ENCODE results near the gene TJP3. TPM values are rescaled to one million over a fixed set of nuclear protein-coding genes. Genes with fewer than 3 reads are reported as not detected.

The TJP3 gene
- total RNA-seq, 2 donors from 2014 or later, result 0.10 TPM; not detected in 1

- intact Hi-C loops (cut with DNase I), result no loop called here
Measured at GRCh38 chr19:3725640-3726310, 17.6 kb downstream of the TJP3 start.

DNA sequence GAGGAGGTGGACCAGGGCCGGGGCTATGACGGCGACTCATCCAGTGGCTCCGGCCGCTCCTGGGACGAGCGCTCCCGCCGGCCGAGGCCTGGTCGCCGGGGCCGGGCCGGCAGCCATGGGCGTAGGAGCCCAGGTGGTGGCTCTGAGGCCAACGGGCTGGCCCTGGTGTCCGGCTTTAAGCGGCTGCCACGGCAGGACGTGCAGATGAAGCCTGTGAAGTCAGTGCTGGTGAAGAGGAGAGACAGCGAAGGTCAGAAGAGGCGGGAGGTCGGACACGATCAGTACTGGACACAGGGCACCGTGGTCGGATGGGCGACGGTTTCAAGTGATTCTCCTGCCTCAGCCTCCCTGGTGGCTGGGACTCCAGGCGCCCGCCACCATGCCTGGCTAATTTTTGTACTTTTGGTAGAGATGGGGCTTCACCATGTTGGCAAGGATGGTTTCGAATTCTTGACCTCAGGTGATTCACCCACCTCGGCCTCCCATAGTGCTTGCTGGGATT, 22.3 kb downstream of the TJP3 start:
- no peak for DNase-seq (ENCODE audit: low spot score)
- intact Hi-C loops (cut with DNase I), result no loop called here

More at GRCh38 chr19:3725640-3726310, 17.6 kb downstream of the TJP3 start:
- no peak for DNase-seq (ENCODE audit: low spot score)

DNA sequence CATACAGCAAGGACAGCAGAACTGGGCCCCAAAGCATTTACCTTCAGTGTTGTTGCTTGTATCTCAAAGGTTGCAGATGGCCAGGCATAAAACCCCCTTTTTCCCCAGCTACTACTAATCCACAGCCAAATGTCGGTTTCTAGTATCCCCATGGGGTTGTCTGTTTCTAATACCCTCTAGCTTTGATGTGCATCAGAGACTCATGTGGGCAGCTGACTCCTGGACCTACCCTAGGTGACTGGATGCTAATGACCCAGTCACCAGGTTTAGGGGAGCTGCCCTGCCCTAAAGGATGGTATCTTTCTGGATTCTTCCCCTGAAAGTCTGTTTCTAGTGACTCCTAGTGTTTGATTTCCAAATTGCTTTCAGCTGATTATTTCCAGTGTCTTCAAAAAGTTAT, 23.9 kb downstream of the TJP3 start:
- DNase-seq (ENCODE audit: low spot score), result no peak
- intact Hi-C loops (cut with DNase I), result no loop called here

DNA sequence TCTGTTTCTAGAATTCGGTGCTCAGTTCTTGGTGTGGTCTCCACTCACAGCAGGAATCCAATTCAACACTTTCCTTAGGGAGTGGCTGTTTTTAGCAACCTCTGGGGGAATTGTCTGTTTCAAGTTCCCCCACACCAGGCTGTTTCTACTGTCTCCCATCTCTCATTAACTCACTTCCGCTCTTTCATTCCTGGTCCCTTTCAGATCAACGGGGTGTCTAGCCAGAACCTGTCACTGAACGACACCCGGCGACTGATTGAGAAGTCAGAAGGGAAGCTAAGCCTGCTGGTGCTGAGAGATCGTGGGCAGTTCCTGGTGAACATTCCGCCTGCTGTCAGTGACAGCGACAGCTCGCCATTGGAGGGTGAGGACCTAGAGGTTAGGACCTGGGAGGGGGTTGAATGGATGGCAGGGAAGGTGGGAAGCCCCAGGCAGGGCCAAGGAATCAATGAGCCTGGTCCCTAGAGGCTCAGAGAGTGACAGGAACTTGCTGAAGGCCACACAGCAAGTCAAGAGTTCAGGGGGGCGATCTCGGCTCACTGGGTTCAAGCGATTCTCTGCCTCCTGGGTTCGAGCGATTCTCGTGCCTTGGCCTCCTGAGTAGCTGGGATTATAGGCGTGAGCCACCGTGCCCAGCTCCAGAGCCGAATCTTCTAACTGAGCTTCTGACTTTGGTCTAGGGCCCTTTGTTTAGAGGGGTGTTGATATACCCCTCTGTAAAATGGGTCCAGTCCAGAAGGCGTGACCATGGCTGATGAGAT, 25.5 kb downstream of the TJP3 start:
- DNase-seq (ENCODE audit: low spot score), result no peak
- intact Hi-C loops (cut with DNase I), result no loop called here

GRCh38 chr19:3734310-3734600, 26.1 kb downstream of the TJP3 start:
- intact Hi-C loops (cut with DNase I), result no loop called here
- no peak for DNase-seq (ENCODE audit: low spot score)

DNA sequence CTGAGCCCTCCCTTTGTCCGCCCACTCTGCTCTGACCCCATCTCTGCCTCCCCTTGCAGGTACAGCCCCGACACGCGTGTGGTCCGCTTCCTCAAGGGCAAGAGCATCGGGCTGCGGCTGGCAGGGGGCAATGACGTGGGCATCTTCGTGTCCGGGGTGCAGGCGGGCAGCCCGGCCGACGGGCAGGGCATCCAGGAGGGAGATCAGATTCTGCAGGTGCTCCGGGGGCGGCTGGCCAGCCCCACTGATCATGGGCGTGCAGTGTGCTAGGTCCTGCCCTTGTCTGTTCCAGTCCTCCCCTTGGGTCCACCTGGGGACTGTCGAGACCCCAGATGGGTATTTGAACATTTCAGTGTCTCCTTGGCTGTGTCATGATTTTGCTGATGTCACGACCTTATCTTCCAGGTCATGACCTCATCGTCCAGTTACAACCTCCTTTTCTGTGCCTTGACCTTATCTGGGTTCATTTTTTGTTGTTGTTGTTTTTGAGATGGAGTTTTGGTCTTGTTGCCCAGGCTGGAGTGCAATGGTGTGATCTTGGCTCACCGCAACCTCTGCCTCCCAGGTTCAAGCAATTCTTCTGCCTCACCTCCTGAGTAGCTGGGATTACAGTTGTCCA, 28.0 kb downstream of the TJP3 start:
- intact Hi-C loops (cut with DNase I), result no loop called here
- no peak for DNase-seq (ENCODE audit: low spot score)

- intact Hi-C loops (cut with DNase I), result no loop called here
- no peak for DNase-seq (ENCODE audit: low spot score)
Measured at GRCh38 chr19:3737487-3738205, 29.5 kb downstream of the TJP3 start.

- no peak for DNase-seq (ENCODE audit: low spot score)
- intact Hi-C loops (cut with DNase I), result no loop called here
Measured at GRCh38 chr19:3738477-3739220, 30.5 kb downstream of the TJP3 start.

DNA sequence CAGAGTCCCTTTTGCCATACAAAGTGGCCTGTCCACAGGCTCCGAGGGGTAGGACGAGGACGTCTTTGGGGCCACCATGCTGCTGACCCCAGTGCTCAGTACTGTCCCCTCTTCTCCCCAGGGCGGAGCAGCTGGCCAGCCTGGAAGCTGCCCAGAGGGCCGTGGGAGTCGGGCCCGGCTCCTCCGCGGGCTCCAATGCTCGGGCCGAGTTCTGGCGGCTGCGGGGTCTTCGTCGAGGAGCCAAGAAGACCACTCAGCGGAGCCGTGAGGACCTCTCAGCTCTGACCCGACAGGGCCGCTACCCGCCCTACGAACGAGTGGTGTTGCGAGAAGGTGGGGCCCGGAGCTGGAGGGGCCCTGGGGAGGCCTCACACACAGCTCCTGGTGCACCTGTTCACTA, 32.2 kb downstream of the TJP3 start:
- no peak for DNase-seq (ENCODE audit: low spot score)
- intact Hi-C loops (cut with DNase I), result no loop called here

DNA sequence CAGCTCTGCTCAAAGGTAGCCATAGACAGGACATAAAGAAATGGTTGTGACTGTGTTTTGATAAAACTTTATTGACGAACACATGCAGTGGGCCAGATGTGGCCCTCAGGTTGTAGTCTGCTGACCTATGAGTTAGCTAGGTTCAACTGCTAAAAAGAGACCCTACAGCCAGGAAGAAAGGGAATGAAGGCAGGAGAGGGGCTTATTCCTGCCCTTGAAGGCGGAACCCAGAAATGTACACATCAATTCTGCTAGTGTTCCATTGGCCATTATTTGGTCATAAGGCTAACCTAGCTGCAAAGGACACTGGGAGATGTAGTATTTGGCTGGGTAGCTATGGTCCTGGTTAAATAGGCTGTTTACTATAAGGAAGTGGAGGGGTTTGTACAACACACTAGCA, 35.3 kb downstream of the TJP3 start:
- intact Hi-C loops (cut with DNase I), result no loop called here
- no peak for DNase-seq (ENCODE audit: low spot score)

DNA sequence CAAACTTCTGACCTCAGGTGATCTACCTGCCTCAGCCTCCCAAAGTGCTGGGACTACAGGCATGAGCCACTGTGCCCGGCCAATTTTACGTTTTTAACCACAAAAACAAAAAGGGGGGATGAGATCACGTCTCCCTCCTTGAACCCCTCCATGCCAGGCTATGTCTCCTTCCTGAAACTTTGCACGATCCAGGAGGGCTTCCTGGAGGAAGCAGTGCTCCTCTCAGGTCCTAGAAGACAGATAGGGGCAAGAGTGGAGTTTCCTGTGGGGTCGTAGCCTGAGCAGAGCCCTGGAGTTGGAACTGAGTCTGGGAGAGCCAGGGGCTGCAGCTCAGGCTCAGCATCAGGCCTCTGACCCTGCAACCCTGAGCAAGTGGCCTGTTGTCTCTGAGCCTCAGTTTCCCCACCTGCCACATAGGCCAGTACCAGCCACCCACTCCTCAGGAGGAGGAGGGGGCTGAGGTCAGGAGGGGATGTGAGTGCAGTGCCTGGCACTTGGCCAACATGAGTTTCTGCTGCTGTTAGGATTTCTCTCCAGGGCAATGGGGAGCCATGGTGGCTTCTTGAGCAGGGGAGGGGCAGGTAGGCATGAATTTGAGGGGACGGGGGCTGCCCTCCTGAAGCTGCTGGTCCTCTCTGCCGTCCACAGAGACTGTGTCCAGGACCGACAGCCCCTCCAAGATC, 37.3 kb downstream of the TJP3 start:
- DNase-seq (ENCODE audit: low spot score), result no peak
- intact Hi-C loops (cut with DNase I), result no loop called here

DNA sequence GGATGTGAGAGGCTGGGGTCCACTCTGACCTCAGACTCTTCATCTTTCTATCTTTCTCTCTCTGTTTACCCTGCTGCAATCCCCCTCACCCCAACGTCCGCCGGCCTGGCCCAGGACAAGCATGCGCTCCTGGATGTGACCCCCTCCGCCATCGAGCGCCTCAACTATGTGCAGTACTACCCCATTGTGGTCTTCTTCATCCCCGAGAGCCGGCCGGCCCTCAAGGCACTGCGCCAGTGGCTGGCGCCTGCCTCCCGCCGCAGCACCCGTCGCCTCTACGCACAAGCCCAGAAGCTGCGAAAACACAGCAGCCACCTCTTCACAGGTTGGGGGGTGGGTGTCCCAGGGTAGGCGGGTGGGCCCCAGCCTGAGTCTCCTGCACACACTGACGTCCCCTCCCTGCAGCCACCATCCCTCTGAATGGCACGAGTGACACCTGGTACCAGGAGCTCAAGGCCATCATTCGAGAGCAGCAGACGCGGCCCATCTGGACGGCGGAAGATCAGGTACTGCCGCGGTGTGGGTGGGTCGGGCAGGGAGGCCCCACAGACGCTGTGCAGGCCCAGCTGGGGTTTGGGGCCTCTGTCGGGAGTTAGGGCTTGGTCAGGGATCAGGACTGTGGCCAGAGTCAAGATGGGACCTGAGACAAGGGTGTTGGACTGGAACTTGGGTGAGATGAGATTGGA, 38.3 kb downstream of the TJP3 start:
- intact Hi-C loops (cut with DNase I), result no loop called here

DNA sequence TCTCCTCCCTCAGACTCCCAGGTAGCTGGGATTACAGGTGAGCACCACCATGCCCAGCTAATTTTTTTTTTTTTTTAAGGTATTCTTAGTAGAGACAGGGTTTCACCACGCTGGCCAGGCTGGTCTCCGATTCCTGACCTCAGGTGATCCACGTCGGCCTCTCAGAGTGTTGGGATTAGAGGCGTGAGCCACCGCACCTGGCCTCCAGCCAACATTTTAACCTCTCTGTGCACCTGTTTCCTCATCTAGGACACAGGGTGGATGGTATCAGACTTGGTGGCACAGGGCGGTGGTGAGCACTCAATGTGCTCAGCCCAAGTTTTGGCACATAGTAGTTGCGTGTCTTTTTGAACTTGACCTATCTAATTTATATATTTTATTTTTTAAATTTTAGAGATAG, 40.8 kb downstream of the TJP3 start:
- no peak for DNase-seq (ENCODE audit: low spot score)
- intact Hi-C loops (cut with DNase I), result no loop called here

More for the DNA sequence above, 38.3 kb downstream of the TJP3 start:
- DNase-seq (ENCODE audit: low spot score), result no peak

DNA sequence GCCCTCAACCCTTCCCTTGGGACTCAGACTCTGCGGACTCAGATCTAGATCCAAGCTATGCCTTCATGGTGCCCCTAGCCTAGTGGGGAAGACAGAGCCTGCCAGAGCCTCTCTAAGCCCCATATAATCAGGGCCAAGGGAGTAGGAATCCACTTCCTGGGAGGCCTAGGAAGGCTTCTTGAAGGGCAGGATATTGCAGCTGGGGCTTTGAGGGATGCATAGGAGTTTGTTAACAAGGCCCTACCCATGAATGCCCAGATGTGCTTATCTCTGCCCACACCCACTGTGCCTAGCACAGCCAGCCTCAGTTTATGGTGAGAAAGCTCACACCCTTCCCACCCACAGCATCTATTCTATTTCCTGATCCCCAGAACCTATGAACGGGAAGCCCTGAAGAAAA, 42.0 kb downstream of the TJP3 start:
- intact Hi-C loops (cut with DNase I), result no loop called here

GRCh38 chr19:3751236-3751635, 43.1 kb downstream of the TJP3 start:
- no peak for DNase-seq (ENCODE audit: low spot score)
- intact Hi-C loops (cut with DNase I), result no loop called here

More for the DNA sequence above, 42.0 kb downstream of the TJP3 start:
- no peak for DNase-seq (ENCODE audit: low spot score)

DNA sequence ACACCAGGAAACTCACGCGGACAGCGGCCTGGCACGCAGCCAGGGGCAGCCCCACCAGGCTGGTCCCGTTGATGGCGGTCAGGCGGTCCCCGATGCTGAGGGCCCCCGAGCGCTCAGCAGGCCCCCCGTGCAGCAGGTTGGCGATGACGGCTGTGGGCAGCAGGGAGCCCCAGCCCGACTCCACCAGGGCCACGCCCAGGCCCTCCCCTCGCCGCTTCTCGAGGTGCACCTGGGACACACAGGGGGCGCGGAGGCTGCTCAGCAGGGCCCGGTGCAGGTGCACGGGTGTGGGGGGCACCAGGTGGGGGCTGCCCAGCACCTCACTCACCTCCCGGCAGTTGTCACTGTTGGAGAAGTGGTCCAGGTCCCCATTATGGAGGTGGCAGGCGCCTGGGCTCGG, 44.3 kb downstream of the TJP3 start:
- no peak for DNase-seq (ENCODE audit: low spot score)
- intact Hi-C loops (cut with DNase I), result no loop called here

DNA sequence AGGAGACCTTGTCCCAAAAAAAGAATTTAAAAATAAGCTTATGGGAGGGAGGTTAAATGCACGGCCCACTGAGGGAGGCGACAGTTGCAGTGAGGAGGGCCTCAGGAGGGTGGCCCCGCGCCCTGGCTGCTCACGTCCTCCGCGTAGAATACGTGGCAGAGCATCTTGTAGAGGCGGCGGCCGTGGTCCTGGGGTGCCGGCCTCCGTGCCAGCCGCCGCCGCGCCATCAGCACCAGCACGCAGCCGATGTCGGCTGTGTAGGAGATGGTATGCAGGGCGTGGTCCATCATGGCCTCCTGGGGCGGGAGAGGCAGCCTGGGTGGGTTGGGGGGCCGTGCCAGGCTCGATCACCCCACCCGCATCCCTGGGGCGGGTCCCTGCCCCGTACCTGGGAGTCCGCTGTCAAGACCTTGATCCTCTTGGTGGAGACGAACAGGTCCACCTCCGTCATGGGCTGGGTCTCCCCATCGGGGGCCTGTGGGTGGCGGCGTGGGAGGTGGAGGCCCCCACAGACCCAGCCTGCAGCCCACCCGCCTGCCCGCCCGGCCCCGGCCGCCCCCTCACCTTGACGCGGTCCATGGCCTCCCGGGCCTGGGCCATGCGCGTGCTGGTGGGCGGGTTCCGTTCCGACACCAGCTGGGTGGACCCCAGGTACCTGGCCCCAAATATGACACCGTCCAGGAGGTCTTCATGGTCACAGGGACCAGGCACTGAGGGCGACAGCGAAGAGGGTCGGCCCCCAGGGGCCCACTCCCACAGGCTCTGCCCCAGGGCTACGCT, 45.6 kb downstream of the TJP3 start:
- no peak for DNase-seq (ENCODE audit: low spot score)
- intact Hi-C loops (cut with DNase I), result no loop called here

Data from posterior vena cava (tissue), 2 donors.